HG02973 (cell line): ENCODE measurements around the gene TTC16.

ENCODE experiments used
- ATAC-seq: cut with Tn5 transposase; IDR thresholded peaks from one replicate; pipeline ENCODE4 v1.9.1; 2021; ENCODE audit warnings: moderate library complexity; ENCODE audit not compliant: unreplicated experiment

Gene TTC16

GRCh38 chr9:127762111-127762676 is 46.3 kb downstream of the TTC16 start:
- no peak for ATAC-seq

- ATAC-seq = no peak
Measured at GRCh38 chr9:127763918-127764384, 48.1 kb downstream of the TTC16 start.

DNA sequence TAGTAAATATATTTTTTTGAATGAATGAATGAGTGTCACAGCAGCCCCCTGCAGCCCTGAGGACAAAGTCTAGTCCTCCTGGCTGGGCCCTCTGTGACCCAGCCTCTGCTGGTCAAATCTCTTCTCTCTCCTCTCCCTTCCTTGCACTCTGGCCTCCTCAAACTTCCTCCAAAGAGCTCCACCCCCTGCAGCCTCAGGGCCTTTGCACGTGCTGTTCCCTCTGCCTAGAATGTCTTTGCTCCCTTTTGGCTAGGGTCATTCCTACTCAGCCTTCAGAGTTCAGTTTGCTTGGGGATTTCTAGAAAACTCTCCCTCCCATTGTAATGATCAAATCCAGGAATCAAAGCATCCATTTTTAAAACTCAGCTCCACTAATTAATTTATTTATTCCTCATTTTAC is 49.5 kb downstream of the TTC16 start:
- no peak for ATAC-seq

DNA sequence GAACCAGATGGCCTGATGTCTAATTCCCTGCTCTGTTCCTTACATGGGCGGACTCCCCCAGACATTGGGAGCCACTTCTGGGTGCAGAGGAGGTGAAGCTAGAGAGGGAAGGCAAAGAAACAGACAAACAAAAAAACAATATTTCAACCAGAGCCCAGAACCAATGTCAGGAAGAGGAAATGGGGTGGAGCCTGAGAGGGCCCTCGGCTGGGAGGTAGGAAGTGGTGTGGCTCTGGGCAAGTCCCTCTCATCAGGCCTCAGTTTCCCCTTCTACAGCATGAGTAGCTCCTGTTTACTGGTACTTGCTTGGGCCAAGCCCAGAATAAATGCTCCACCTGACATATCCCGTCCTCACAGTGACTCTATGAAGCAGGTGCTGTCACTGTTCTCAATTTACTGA is 51.5 kb downstream of the TTC16 start:
- no peak for ATAC-seq

GRCh38 chr9:127767909-127768331 is 52.0 kb downstream of the TTC16 start:
- ATAC-seq = no peak

DNA sequence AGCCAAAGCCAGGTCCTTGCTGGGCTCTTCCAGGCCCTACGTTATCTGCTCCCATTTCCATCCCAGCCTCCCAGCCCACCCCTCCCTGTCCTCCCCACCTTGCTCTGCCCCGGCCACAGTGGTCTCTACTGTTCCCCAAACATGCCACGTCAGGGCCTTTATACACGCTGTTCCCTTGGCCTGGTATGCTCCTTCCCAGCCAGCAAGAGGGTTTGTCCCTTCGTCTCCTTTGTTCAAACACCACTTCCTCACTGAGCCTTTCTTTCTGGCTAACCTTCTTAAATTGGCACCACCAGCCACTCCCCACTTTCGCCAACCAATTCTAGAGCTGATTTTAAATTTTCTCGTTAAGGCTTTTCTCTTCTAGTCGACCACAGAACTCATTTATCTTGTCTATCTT is 52.8 kb downstream of the TTC16 start:
- no peak for ATAC-seq

- no peak for ATAC-seq
Measured at GRCh38 chr9:127769101-127769500, 53.2 kb downstream of the TTC16 start.

GRCh38 chr9:127769929-127770582 is 54.2 kb downstream of the TTC16 start:
- ATAC-seq = no peak

DNA sequence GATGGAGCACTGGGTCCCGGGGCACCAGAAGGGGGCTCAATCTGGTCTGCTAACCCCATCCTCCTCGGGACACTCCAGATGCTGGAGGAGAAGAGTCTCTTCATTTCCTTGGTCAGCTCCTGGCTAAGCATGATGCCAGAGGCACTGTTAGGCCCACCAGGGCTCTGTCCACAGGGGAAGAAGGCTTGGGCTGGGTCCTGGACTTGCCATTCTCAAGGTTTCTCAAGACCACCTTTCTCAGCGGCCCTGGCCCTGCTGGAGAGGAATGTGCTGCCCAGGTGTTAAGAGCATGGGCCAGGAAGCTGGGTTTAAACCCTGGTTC is 54.7 kb downstream of the TTC16 start:
- ATAC-seq = no peak

DNA sequence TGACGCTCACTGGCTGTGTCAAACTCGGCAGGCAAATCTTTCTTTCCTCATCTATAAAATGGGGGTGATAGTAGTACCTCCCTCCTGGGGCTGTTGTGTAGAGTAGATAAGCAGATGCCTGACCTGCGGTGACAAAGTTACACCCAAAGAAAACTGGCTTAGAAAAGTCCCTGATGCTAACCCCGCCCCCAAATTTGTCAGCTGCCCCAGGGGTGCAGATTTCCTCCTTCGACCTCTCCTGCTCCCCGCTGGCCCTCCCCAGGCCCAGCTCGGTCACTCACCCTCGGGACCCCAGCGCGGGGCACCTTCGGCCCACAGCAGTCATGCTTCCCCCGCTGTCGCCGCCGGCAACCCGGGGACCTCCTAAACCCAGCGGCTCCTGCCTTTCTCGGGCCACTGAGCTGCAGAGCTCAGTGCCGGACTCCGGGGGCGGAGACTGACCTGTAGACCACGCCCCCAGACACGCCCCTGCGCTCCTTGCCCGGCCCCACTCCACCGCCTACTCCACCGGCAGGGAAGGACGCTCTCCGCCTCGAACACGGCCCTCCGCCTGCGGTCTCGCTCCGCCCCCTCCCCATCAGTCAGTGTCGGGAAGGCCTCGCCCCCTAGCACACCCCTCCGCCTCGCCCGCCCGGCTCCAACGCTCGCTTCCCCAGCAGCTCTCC is 55.2 kb downstream of the TTC16 start:
- ATAC-seq = peak; percentile 80

- no peak for ATAC-seq
Measured at GRCh38 chr9:127771570-127772189, 55.8 kb downstream of the TTC16 start.

DNA sequence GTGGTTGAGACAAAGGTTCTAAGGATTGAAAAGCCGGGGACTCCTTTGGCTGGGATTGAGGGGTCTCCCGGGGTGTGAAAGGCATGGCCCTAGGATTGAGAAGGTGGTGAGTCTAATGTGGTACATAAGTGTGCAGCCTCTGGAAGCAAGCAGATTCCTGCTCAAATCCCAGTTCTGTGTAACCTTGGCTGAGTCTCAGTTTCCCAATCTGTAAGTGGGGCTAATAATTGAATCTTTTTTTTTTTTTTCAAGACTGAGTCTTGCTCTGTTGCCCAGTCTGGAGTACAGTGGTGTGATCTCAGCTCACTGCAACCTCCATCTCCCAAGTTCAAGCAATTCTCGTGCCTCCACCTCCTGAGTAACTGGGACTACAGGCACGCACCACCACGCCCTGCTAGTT is 56.7 kb downstream of the TTC16 start:
- ATAC-seq = no peak

DNA sequence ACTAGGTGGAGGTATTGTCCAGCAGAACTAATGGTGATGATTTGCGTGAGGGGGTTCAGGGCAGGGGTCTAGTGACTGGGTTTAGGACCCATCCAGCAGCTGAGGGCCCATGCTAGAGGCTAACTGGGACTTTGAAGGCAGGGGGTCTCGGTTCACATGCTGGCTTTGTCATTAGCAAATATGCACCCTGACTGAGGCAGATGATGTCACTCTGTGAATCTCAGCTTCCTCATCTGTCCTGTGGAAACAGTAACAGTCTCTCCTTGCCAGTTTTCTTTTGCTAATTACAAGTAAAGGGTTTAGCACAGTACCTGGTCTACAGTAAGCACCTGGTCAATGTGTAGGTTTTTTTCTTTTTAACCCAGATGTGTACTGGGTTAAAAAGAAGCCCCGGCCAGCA is 57.4 kb downstream of the TTC16 start:
- ATAC-seq = no peak

DNA sequence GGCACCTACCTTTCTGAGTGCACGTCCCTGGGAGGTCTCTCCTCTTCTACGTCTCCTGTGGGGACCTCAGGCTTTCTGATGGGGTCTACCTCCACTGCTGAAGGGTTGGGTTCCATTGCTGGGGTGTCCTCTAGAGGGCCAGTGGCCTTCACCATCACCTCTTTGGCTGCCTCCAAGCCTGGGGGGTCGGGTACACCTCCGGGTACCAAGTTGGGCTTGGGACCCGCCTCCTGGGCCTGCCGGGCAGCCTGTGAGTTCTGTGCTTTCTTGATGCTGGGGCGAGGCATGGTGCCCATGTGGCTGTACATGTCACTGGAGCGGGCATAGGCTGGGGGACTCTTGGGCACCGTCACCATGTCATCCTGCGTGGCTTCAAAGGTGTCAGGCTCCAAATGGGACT is 58.1 kb downstream of the TTC16 start:
- ATAC-seq = no peak

DNA sequence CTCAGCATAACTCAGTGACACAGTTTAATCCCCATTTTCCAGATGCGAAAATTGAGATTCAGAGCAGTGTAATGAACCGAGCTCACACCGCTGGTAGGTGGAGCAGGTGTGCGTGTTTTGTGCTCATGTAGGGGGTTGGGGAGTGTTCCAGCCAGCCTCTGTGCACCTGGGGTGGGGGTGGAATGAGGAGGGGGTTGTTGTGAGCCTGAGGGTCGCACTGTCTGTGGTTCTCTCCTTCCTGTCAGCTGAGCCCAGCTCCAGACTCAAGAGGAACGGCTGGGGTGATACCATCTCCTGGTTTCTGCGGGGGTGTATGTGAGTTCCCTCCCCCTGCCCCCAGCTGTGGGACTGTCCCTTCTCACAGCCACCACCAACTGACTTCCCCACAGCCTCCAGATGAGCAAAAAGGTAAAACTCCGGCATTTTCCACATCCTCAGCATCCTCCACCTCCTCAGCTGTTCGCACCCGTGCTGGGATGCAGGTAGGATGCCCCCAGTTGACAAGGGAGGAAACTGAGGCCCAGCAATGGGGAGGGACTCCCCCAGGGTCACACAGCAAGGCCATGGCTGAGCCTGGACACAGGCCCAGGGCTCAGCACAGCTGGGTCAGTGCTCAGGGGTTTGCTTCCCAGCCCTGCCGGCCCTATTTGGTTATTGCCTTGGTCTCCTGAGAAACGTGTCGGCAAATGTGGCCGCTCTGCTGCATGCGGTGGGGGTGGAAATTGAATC is 60.5 kb downstream of the TTC16 start:
- ATAC-seq = no peak

DNA sequence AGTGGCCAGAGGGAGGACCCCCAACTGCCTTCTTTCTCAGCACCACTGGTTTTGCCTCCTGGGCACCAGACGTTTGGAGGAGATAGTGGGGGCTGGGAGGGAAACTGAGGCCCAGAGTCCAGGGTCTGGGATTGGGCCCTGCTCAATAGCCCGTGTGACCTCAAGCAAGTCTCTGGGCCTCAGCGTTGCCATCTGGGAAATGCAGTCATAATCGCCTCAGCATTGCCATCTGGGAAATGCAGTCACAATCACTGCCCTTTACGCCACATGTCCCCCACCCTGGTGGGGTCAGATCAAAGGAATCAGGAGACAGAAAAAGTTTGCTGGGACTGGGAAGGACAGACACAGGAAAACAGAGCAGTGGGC is 61.0 kb downstream of the TTC16 start:
- ATAC-seq = no peak

GRCh38 chr9:127777368-127777980 is 61.6 kb downstream of the TTC16 start:
- no peak for ATAC-seq

DNA sequence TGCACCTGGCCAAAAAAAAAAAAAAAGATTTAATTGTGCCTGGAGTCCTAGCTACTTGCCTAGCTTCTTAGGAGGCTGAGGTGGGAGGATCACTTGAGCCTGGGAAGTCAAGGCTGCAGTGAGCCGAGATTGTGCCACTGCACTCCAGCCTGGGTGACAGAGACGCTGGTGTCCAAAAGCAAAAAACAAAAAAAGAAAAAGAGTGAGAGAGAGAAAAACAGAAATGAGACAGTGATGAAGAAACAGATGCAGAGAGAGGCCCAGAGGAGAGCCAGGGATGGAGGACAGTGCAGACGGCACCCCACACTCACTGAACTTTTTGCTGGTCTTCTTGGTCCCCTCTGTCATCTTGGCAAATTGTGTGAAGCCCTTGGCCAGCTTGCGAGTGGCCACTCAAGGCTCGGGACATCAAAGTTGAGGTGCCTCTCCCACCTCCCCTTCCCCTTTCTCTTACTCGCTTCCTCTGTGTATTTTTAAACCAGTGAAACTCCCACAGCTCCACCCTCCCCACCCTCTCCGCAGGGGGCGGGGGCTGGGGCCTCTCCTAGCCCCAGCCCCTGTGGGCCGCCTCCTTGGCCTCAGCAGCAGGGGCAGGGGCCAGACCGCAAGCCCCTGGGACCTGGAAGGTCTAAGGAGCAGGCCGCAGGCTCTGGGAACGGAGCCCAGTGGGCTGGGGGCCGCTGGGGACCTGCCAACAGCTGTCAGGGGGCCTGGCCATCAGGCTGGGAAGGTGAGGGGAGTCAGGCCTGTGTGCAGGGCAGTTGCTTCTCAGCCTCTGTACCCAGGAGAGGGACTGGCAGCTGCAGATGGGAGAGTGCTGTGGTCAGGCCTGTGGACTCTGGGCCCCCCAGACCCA is 62.6 kb downstream of the TTC16 start, which contains the start of gene SH2D3C:
SH2D3C (minus strand) TSS at position 387 of the 856 bp plus-strand sequence; CDS start at position 348, 39 bp downstream.
- ATAC-seq = peak; percentile 20

- ATAC-seq = peak; percentile 38
Measured at GRCh38 chr9:127779136-127779981, 63.5 kb downstream of the TTC16 start.
